Stomach smooth muscle (tissue), 2 donors: ENCODE results near the gene ANO8.
"Not testable (repeated sequence)": the region's sequence is repeated elsewhere in the genome, so short reads cannot be mapped to it uniquely, and the experiment has no call there.

Experiments
- H3K27ac ChIP-seq: one replicate; pipeline ENCODE4 v1.7.0; 2013; ENCODE audit warnings: mild to moderate bottlenecking, low read length, inconsistent platforms
- H3K27me3 ChIP-seq, 2 donors: one replicate each; pipeline ENCODE4 v1.7.0; 2013; ENCODE audit warnings: low read length in 2 of 2; ENCODE audit not compliant: insufficient read depth in 2 of 2, control insufficient read depth in 1 of 2
- H3K36me3 ChIP-seq, 2 donors: one replicate each; pipeline ENCODE4 v1.7.0; 2013; ENCODE audit warnings: low read length in 2 of 2; ENCODE audit not compliant: control insufficient read depth in 2 of 2, insufficient read depth in 2 of 2
- H3K4me1 ChIP-seq: one replicate; pipeline ENCODE4 v1.7.0; 2013; ENCODE audit warnings: low read length; ENCODE audit not compliant: control insufficient read depth, insufficient read depth
- H3K4me3 ChIP-seq, 2 donors: one replicate each; pipeline ENCODE4 v1.7.0; 2013; ENCODE audit warnings: low read length in 2 of 2
- H3K9ac ChIP-seq, 2 donors: one replicate each; pipeline ENCODE4 v1.7.0; 2013; ENCODE audit warnings: low read length in 2 of 2, mild to moderate bottlenecking in 1 of 2
- H3K9me3 ChIP-seq, 2 donors: one replicate each; pipeline ENCODE4 v1.7.0; 2013; ENCODE audit warnings: low read length in 2 of 2; ENCODE audit not compliant: control insufficient read depth in 2 of 2
- donor health status: healthy.
- donor health status: Pancreatic carcinoma.

Gene ANO8

GRCh38 chr19:17334414-17335409 lies at the start of gene ANO8:
Gene ANO8 (minus strand): TSS chr19:17334855. CDS start chr19:17334670, 185 bp downstream.
- H3K4me1 ChIP-seq: peaks cover 33% of the 10 kb centered on the region
- H3K9me3 ChIP-seq: no peaks in the 10 kb centered on the region
- no peak within 1 kb of the TSS for H3K27ac ChIP-seq
- peak within 1 kb of the TSS; percentile 62 to 64 for H3K9ac ChIP-seq
- peaks cover 0 to 7% of the 10 kb centered on the region in 2 donors for H3K27me3 ChIP-seq
- peaks cover 0 to 2% of the 10 kb centered on the region in 2 donors for H3K36me3 ChIP-seq
- H3K4me3 ChIP-seq: peak within 1 kb of the TSS; percentile 68 to 81

- Histone ChIP-seq H3K4me1 (peaks cover 4% of the 10 kb centered on the region), H3K36me3 (no peaks in the 10 kb centered on the region), H3K27ac (no peak overlapping the region), H3K9ac (no peak overlapping the region), H3K27me3 (peaks cover 3 to 6% of the 10 kb centered on the region in 2 donors), H3K9me3 (no peaks in the 10 kb centered on the region), H3K4me3 (no peak overlapping the region)
These were observed 45.9 kb upstream of the ANO8 start for GRCh38 chr19:17380426-17381138.

- no peak overlapping the region for H3K27ac ChIP-seq
- no peaks in the 10 kb centered on the region for H3K36me3 ChIP-seq
- H3K27me3 ChIP-seq: peaks cover 3 to 6% of the 10 kb centered on the region in 2 donors
- peaks cover 4% of the 10 kb centered on the region for H3K4me1 ChIP-seq
- H3K9me3 ChIP-seq: no peaks in the 10 kb centered on the region
- no peak overlapping the region for H3K9ac ChIP-seq
- H3K4me3 ChIP-seq: no peak overlapping the region
These were observed 44.6 kb upstream of the ANO8 start for GRCh38 chr19:17379221-17379631.

- H3K4me1 ChIP-seq: peaks cover 4% of the 10 kb centered on the region
- no peak overlapping the region for H3K4me3 ChIP-seq
- H3K9ac ChIP-seq: no peak overlapping the region
- peaks cover 3 to 6% of the 10 kb centered on the region in 2 donors for H3K27me3 ChIP-seq
- H3K9me3 ChIP-seq: no peaks in the 10 kb centered on the region
- H3K36me3 ChIP-seq: no peaks in the 10 kb centered on the region
- no peak overlapping the region for H3K27ac ChIP-seq
These were observed 43.6 kb upstream of the ANO8 start for GRCh38 chr19:17378271-17378670.

GRCh38 chr19:17376935-17377600 lies 42.4 kb upstream of the ANO8 start, which contains the start of gene PLVAP:
Gene PLVAP (minus strand): TSS chr19:17377342. CDS start chr19:17377288, 54 bp downstream.
- no peak within 1 kb of the TSS for H3K9ac ChIP-seq
- no peaks in the 10 kb centered on the region for H3K9me3 ChIP-seq
- peak within 1 kb of the TSS in 1 of 2 donors; percentile 47 for H3K4me3 ChIP-seq
- H3K36me3 ChIP-seq: no peaks in the 10 kb centered on the region
- H3K27ac ChIP-seq: no peak within 1 kb of the TSS
- peaks cover 3 to 6% of the 10 kb centered on the region in 2 donors for H3K27me3 ChIP-seq
- H3K4me1 ChIP-seq: no peaks in the 10 kb centered on the region

- Histone ChIP-seq H3K27ac (no peak overlapping the region), H3K36me3 (no peaks in the 10 kb centered on the region), H3K9ac (no peak overlapping the region), H3K4me3 (no peak overlapping the region), H3K27me3 (no peaks in the 10 kb centered on the region), H3K4me1 (peaks cover 10% of the 10 kb centered on the region), H3K9me3 (no peaks in the 10 kb centered on the region)
These were observed 35.5 kb upstream of the ANO8 start for GRCh38 chr19:17370026-17370587.

- Histone ChIP-seq H3K9ac (no peak overlapping the region), H3K4me3 (no peak overlapping the region), H3K27me3 (no peaks in the 10 kb centered on the region), H3K4me1 (peaks cover 8% of the 10 kb centered on the region), H3K9me3 (no peaks in the 10 kb centered on the region), H3K36me3 (no peaks in the 10 kb centered on the region), H3K27ac (no peak overlapping the region)
These were observed 30.7 kb upstream of the ANO8 start for GRCh38 chr19:17365361-17365760.

GRCh38 chr19:17363852-17364605 lies 29.4 kb upstream of the ANO8 start:
- not testable (repeated sequence) for H3K27ac ChIP-seq, H3K36me3 ChIP-seq, H3K4me3 ChIP-seq, H3K27me3 ChIP-seq, H3K4me1 ChIP-seq, H3K9me3 ChIP-seq, H3K9ac ChIP-seq

GRCh38 chr19:17359905-17360800 lies 25.5 kb upstream of the ANO8 start:
- Histone ChIP-seq H3K4me3 (no peak overlapping the region), H3K4me1 (no peaks in the 10 kb centered on the region), H3K36me3 (no peaks in the 10 kb centered on the region), H3K27ac (no peak overlapping the region), H3K9me3 (no peaks in the 10 kb centered on the region), H3K9ac (no peak overlapping the region), H3K27me3 (no peaks in the 10 kb centered on the region)
